Right forelimb (tissue), 1 donor: Measurements from ENCODE around the gene CCT7.

Experiments
- DNase-seq: peaks from one replicate; pipeline ENCODE4 v3.0.0-alpha.2; 2018

Gene CCT7

GRCh38 chr2:73269686-73270465 is 35.8 kb downstream of the CCT7 start:
- DNase-seq: no peak

DNA sequence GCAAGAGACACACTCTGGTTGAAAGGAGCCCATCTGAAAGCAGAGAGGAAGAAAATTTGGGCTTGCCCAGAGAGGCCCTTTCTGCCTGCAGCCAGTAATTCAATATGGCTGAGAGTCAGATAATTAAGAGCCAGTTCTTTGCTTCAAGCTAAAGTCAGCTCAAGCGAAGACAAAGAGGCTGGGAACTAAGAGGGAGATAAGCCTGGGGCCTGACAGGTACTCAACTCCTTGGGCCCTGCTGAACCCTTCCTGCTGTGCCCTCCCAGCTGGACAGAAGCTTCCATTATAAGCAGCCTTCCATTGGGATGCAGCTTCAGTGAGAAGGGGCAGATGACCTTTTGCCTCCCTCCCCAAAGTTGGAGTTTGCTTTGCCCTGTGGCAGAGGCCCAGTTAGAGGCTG is 38.2 kb downstream of the CCT7 start:
- no peak for DNase-seq

DNA sequence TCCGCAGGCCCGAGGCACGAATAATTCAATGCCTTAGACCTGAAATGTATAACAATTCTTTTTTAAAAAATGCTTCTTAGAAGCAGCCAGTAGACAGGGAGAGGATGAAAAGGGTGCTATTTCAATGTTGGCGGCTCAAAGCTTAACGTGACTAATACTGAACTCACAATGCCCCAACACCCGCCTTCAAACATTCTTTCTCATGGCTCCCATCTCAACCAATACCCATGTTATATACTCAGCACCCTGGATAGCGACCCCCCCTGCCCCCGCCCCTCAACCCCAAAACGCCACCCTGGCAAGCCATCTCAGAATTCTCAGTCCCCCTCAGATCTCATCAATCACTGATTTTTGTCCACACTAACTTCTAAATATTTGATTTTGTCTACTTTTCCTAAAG is 45.7 kb downstream of the CCT7 start:
- DNase-seq: no peak

- DNase-seq: no peak
Measured at GRCh38 chr2:73281244-73281643, 47.1 kb downstream of the CCT7 start.

GRCh38 chr2:73282924-73283544 is 48.9 kb downstream of the CCT7 start:
- DNase-seq: no peak

GRCh38 chr2:73283545-73284295 is 49.6 kb downstream of the CCT7 start:
- no peak for DNase-seq

DNA sequence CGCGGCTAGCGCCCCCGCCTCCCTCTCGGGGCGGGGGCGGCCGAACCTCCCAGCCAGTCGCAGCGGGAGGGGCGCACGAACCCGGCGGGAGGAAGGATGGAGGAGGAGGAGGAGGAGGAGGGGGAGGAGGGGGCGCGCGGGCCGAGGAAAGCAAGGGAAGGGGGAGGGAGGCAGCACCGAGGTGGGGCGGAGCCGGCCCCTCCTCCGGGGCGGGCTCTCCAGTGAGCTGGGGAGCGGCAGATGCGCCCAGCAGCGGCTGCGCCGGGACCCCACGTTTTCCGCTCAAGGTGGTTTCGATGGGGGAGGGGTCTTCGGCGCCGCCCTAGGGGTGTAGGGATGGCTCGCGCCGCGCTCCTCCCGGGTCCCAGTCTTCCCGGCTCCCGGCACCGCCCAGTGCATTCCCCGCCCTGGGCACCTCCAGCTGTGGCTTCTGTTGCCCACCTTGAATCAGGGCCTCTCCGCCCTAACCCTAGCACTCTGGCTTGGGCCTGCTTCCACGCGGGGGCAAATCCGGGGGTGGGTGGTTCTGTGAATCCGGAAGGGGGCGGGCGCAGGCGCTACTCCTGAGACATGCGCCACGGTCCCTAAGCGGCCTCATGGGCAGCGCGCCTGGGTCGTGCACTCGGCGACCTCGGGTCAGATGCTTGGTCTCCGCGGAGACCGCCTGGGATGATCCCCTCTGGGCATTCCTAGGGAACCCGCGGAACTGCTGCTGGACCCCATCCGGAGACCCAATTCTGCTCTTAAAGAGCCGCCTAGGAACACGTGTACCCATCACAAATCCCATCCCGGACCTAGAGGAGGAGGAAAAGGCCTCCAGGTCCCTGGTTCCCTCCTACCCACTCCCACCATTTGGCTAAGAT is 50.4 kb downstream of the CCT7 start, which contains the start of gene FBXO41:
TSS of gene FBXO41 (minus strand) at position 183 of the 863 bp plus-strand sequence. CDS start 14,848 bp downstream, outside the sequence.
- no peak for DNase-seq

DNA sequence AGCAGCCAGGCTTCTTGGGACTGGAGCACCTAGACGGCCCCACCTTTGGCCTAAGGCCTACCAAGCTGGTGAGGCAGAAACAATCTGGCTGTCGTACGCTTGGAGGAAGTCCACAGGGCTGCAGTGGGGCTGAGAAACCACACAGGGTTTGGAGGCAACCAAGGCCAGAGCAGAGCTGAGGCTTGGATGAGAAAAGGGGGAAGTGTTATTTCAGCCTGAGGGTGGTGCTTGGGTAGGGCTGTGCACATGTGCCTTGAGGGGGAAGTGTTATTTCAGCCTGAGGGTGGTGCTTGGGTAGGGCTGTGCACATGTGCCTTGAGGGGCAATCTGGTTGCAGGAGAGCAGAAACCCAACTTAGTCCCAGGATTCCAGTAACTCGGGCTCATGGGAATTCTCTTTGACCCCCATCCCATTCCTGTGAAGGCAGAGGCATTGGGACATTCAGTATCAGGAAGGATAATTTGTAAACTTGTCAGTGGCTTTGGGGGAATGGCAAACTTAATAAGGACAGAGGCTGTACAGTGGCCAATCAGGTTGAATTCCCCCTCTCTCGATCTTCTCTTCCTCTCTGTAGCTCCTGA is 51.1 kb downstream of the CCT7 start:
- no peak for DNase-seq

DNA sequence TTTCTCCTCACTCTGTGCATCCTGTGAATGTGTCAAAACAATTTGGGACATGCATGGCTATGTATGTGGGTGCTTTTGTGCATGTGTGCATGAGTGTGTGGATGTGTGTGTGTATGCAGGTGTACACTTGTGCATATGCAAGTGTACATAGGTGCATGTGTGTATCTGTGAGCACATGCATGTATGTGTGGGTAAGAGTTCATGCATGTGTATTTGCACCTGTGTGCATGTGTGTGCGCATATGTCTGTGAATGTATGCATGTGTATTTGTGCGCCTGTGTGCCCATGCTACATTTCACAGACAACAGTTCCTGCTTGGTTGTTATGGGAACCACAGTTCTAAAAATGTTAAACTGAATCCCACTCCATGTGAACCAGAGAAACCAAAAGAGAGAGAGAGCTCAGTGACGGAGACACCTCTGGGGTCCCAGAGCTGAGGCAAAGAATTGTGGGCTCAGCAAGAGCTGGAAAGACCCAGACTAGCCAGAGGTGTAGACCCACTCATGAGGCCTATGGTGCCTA is 52.1 kb downstream of the CCT7 start:
- no peak for DNase-seq

- DNase-seq: no peak
Measured at GRCh38 chr2:73289304-73289703, 55.2 kb downstream of the CCT7 start.

- no peak for DNase-seq
Measured at GRCh38 chr2:73290049-73290839, 56.1 kb downstream of the CCT7 start.

GRCh38 chr2:73291093-73291460 is 57.0 kb downstream of the CCT7 start:
- peak; percentile 84 for DNase-seq

GRCh38 chr2:73291461-73292315 is 57.6 kb downstream of the CCT7 start:
- DNase-seq: peak; percentile 41

- no peak for DNase-seq
Measured at GRCh38 chr2:73292316-73292905, 58.3 kb downstream of the CCT7 start.

GRCh38 chr2:73292906-73293533 is 58.9 kb downstream of the CCT7 start:
- no peak for DNase-seq

DNA sequence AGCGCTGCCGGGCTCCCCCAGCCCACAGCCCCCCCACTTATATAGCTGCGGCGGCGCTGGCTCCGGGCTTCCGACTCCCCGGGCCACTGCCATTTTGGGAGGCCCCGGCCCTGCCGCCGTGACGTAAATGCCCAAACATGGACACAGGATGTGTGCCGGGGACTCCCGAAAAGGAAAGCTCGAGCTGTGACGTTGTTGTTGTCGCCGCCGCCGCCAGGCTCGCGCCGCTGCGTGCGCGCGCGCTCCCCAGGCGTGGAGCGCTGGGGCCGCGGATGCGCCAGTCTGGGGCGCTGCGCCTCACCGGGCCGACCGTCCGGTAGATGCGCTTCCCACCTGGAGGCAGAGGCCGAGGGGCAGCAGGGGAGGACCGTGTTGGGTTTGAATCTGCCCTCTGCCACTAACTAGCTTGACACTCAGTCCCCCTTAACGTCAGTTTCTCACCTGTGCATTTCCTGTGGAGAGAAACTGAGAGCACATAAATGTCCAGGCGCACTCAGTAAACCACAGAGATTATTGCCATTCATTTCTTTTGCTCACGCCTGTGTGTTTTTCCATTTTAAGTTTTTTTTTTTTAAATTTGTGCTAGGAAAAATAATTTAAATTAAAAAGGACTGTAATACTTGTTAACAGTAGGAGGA is 59.5 kb downstream of the CCT7 start, which contains the start of gene EGR4:
TSS of gene EGR4 (minus strand) at position 15 of the 638 bp plus-strand sequence. CDS start 231 bp downstream, outside the sequence.
- DNase-seq: peak; percentile 45

DNA sequence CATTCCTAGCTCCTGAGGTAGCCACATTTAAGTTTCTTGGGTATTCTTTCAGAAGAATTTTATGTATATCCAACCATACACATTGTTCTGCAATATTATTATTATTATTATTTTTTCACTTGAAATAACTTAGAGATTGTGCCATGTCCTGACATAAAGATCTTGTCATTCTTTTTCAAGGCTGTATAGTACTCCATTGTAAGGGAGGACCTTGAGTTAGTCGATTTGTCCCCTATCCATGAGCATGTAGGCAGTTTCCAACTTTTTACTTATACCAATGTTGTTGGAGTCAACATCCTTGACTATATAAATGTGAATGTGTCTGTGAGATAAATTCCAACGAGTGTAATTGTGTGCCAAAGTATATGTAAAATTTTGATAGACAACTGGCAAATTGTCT is 60.1 kb downstream of the CCT7 start:
- DNase-seq: no peak

GRCh38 chr2:73295751-73296400 is 61.8 kb downstream of the CCT7 start:
- DNase-seq: no peak
